ENCODE data around the gene ERCC1. TPM values are rescaled to one million over a fixed set of nuclear protein-coding genes. Genes with fewer than 3 reads are reported as not detected.

ERCC1 gene
- total RNA-seq, 1 experiment from 2014 or later, result 62.4 TPM

GRCh38 chr19:45448425-45448756 is 24.7 kb upstream of the ERCC1 start:
- Mint-ChIP-seq H3K27ac (no peak overlapping the region), H3K9me3 (peaks cover 4 to 11% of the 10 kb centered on the region in 2 experiments; a peak in 4 of 5 replicates), H3K27me3 (ENCODE audit: low read depth) (peaks cover 42% of the 10 kb centered on the region), H3K4me1 (peaks cover 15 to 28% of the 10 kb centered on the region in 2 experiments), H3K4me3 (no peak overlapping the region), H3K36me3 (ENCODE audit: insufficient read depth in 1 of 3, low read depth in 3 of 3) (no peaks in the 10 kb centered on the region; a peak in 1 of 7 replicates)
- H2BK15ac ChIP-seq (ENCODE audit: low read depth, low read length), result no peak overlapping the region
- H2BK5ac ChIP-seq (ENCODE audit: insufficient read length, low read length), result no peak overlapping the region
- WGBS (ENCODE audit: extremely low coverage, insufficient read length, low lambda C conversion rate), result no CpG with 5 or more reads among the region's 3 CpGs
- H3K27ac ChIP-seq (ENCODE audit: insufficient read length, low read depth, low read length), result no peak overlapping the region
- no peak overlapping the region for H4K8ac ChIP-seq (replicated peaks; ENCODE audit: insufficient read length, low read depth, low read length)
- H2AFZ ChIP-seq (ENCODE audit: low read length), result no peak overlapping the region
- no peak for DNase-seq
- H4K91ac ChIP-seq (ENCODE audit: insufficient read length, low read depth, low read length), result no peak overlapping the region
- H4K20me1 ChIP-seq (ENCODE audit: control insufficient read depth, insufficient read depth, insufficient read length), result no peaks in the 10 kb centered on the region
- H3K14ac ChIP-seq (ENCODE audit: insufficient read depth, low read length), result no peak overlapping the region
- no peak overlapping the region for H3K18ac ChIP-seq (ENCODE audit: insufficient read length, low read depth, low read length)
- no peak for TF ChIP-seq CTCF (conservative IDR thresholded peaks at IDR 0.05)
- H3K9ac ChIP-seq (ENCODE audit: extremely low read depth, insufficient read length, low read length), result no peak overlapping the region
- H3T11ph ChIP-seq (ENCODE audit: low read length), result no peak overlapping the region
- no peak overlapping the region for H3K23ac ChIP-seq (ENCODE audit: insufficient read length, low read depth, low read length)
- peaks cover 2% of the 10 kb centered on the region; the same call in 1 of the 2 replicates for H3K4me1 ChIP-seq (ENCODE audit: insufficient read depth, low read length)
- no peak overlapping the region for H2BK120ac ChIP-seq (ENCODE audit: low read depth, low read length, poor library complexity, severe bottlenecking)
- H3K23me2 ChIP-seq (ENCODE audit: insufficient read length, low read depth, low read length, poor library complexity, severe bottlenecking), result peaks cover 8% of the 10 kb centered on the region
- H3K4me2 ChIP-seq (ENCODE audit: insufficient read depth, insufficient read length, low read length), result no peak overlapping the region
- no peaks in the 10 kb centered on the region for H3K79me1 ChIP-seq (ENCODE audit: insufficient read depth, low read depth, low read length, poor library complexity, severe bottlenecking)
- no peaks in the 10 kb centered on the region; the same call in 1 of the 2 replicates for H3K27me3 ChIP-seq (ENCODE audit: insufficient read depth, low read length)
- no peak overlapping the region for H3K4ac ChIP-seq (ENCODE audit: low read depth, low read length)
- H2BK12ac ChIP-seq (ENCODE audit: insufficient read length, low read depth, low read length), result no peak overlapping the region
- H3K56ac ChIP-seq (ENCODE audit: insufficient read length, low read depth, low read length), result no peak overlapping the region
- H2AK5ac ChIP-seq (ENCODE audit: insufficient read length, low read length), result no peak overlapping the region
- H3K79me2 ChIP-seq (ENCODE audit: insufficient read depth, low read length), result no peaks in the 10 kb centered on the region
- no peaks in the 10 kb centered on the region for H3K9me3 ChIP-seq (ENCODE audit: control insufficient read depth, low read depth, low read length)
- H4K5ac ChIP-seq (ENCODE audit: insufficient read length, low read depth, low read length), result no peak overlapping the region
- no peak overlapping the region for H2BK20ac ChIP-seq (ENCODE audit: low read depth, low read length, poor library complexity, severe bottlenecking)

Measured in H9 (cell line).